Measurements from ENCODE around the gene LSM4. TPM values are rescaled to one million over a fixed set of nuclear protein-coding genes. Genes with fewer than 3 reads are reported as not detected.
"Not testable (repeated sequence)": the region's sequence is repeated elsewhere in the genome, so short reads cannot be mapped to it uniquely, and the experiment has no call there.

LSM4 gene
- total RNA-seq, 6 donors from 2014 or later: 39.8 to 147 (median 107) TPM

- Histone ChIP-seq H3K4me1 (no peaks in the 10 kb centered on the region), H3K27me3 (no peaks in the 10 kb centered on the region), H3K4me3 (no peak overlapping the region), H3K9me3 (no peaks in the 10 kb centered on the region), H3K36me3 (peaks cover 0 to 36% (median 29%) of the 10 kb centered on the region in 4 donors), H3K27ac (no peak overlapping the region)
- 79 to 94% methylated on average over 8 of the region's 8 CpGs for WGBS, 2 donors
- TF ChIP-seq POLR2A (IDR thresholded peaks at IDR 0.05): no peak
- TF ChIP-seq POLR2AphosphoS5 (IDR thresholded peaks at IDR 0.05): no peak
- TF ChIP-seq EP300 (IDR thresholded peaks at IDR 0.05): no peak
- no peak for TF ChIP-seq CTCF (IDR thresholded peaks at IDR 0.05)
- ATAC-seq (ENCODE audit: low FRiP score in 2 of 2) (no peak), DNase-seq (no peak)
Observed at GRCh38 chr19:18353378-18354005, 30.6 kb upstream of the LSM4 start.

- Histone ChIP-seq H3K4me1 (no peaks in the 10 kb centered on the region), H3K4me3 (no peak overlapping the region), H3K36me3 (peaks cover 0 to 17% (median 12%) of the 10 kb centered on the region in 4 donors), H3K27me3 (no peaks in the 10 kb centered on the region), H3K27ac (no peak overlapping the region), H3K9me3 (no peaks in the 10 kb centered on the region)
- TF ChIP-seq POLR2AphosphoS5 (IDR thresholded peaks at IDR 0.05) (no peak), CTCF (IDR thresholded peaks at IDR 0.05) (no peak), POLR2A (IDR thresholded peaks at IDR 0.05) (no peak)
- ATAC-seq (ENCODE audit: low FRiP score in 2 of 2) (no peak), DNase-seq (no peak)
- WGBS, 2 donors: 95 to 96% methylated on average over 4 to 7 of the region's 7 CpGs
Observed at GRCh38 chr19:18351544-18351943, 28.7 kb upstream of the LSM4 start.

GRCh38 chr19:18350490-18350889 is 27.6 kb upstream of the LSM4 start:
- H3K27ac ChIP-seq: no peak overlapping the region
- no peak for TF ChIP-seq EP300 (IDR thresholded peaks at IDR 0.05)
- ATAC-seq (ENCODE audit: low FRiP score in 2 of 2) (no peak), DNase-seq (no peak)
- peaks cover 0 to 12% (median 1%) of the 10 kb centered on the region in 4 donors for H3K36me3 ChIP-seq
- no peak overlapping the region for H3K4me3 ChIP-seq
- no peaks in the 10 kb centered on the region for H3K27me3 ChIP-seq
- 84 to 93% methylated on average over 9 of the region's 9 CpGs for WGBS, 2 donors
- H3K4me1 ChIP-seq: no peaks in the 10 kb centered on the region
- no peaks in the 10 kb centered on the region for H3K9me3 ChIP-seq

- Histone ChIP-seq H3K4me3 (no peak overlapping the region), H3K4me1 (no peaks in the 10 kb centered on the region), H3K36me3 (peaks cover 0 to 14% (median 2%) of the 10 kb centered on the region in 4 donors), H3K9me3 (no peaks in the 10 kb centered on the region), H3K27me3 (no peaks in the 10 kb centered on the region), H3K27ac (no peak overlapping the region)
- ATAC-seq (ENCODE audit: low FRiP score in 2 of 2) (peak in 1 of 2 donors; percentile 84), DNase-seq (peak in 1 of 2 donors; percentile 68)
- TF ChIP-seq CTCF (IDR thresholded peaks at IDR 0.05): peak; percentile 70 to 81 (median 76)
- no peak for TF ChIP-seq POLR2AphosphoS5 (IDR thresholded peaks at IDR 0.05)
- 46 to 55% methylated on average over 12 of the region's 12 CpGs for WGBS, 2 donors
Observed at GRCh38 chr19:18349524-18350128, 26.8 kb upstream of the LSM4 start.

GRCh38 chr19:18348818-18349339 is 26.0 kb upstream of the LSM4 start:
- WGBS, 2 donors: 89 to 94% methylated on average over 6 of the region's 6 CpGs
- not testable (repeated sequence) for DNase-seq; H3K27ac ChIP-seq; H3K4me3 ChIP-seq; H3K27me3 ChIP-seq; ATAC-seq (ENCODE audit: low FRiP score in 2 of 2); H3K4me1 ChIP-seq; H3K9me3 ChIP-seq
- H3K36me3 ChIP-seq: peaks cover 0 to 18% (median 5%) of the 10 kb centered on the region in 4 donors

GRCh38 chr19:18348171-18348570 is 25.3 kb upstream of the LSM4 start:
- H3K27ac ChIP-seq: no peak overlapping the region
- ATAC-seq (ENCODE audit: low FRiP score in 2 of 2) (peak in 1 of 2 donors; percentile 31), DNase-seq (no peak)
- H3K9me3 ChIP-seq: no peaks in the 10 kb centered on the region
- 92 to 94% methylated on average over 13 to 14 of the region's 17 CpGs for WGBS, 2 donors
- no peaks in the 10 kb centered on the region for H3K4me1 ChIP-seq
- peaks cover 0 to 18% (median 6%) of the 10 kb centered on the region in 4 donors for H3K36me3 ChIP-seq
- no peak for TF ChIP-seq CTCF (IDR thresholded peaks at IDR 0.05)
- TF ChIP-seq POLR2A (IDR thresholded peaks at IDR 0.05): no peak
- no peak for TF ChIP-seq POLR2AphosphoS5 (IDR thresholded peaks at IDR 0.05)
- no peak for TF ChIP-seq EP300 (IDR thresholded peaks at IDR 0.05)
- H3K27me3 ChIP-seq: no peaks in the 10 kb centered on the region
- H3K4me3 ChIP-seq: no peak overlapping the region
